SW 1271 (cell line): ENCODE data around the gene ZNF586.
A peak's percentile ranks its signal among the peaks of the same experiment; 100 is the strongest.
"Not testable (repeated sequence)": the region's sequence is repeated elsewhere in the genome, so short reads cannot be mapped to it uniquely, and the experiment has no call there.

Experiments used
- DNase-seq, 2 experiments: peaks; one replicate each; lab custom pipeline; 2025; lab: John Stamatoyannopoulos, UW

ZNF586 gene

GRCh38 chr19:57769345-57770131 lies at the start of gene ZNF586:
TSS of gene ZNF586 (plus strand) at chr19:57769676. CDS start at chr19:57769843, 167 bp downstream.
- DNase-seq = peak; percentile 62 to 81

DNA sequence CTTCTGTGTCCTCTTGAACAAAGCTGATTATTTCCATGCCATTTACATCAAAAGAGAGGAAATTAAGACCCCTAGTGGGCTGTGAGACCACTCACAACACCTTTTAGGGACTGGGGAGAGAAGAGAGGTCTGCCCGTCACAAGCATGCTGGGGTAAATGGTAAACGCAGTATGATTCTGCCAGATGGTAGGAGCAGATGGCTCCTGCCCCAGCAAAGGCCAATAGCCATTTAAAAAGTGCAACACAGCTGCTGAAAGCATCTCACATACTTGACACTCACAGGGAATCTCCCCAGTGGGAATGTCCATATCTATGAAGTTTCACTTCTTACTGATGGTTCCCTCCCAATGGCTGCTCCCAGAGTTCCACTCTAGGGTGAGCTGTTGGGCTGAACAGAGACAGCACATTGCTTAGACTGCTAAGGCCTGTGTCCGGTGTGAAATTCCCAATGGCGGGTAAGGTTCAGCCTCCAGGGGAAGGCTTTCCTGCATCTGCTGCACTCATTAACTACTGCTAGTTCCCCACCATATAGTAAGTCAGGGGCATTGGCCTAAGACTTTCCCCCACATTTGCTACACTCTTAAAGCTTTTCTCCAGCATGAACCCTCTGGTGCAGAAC lies 49.5 kb upstream of the ZNF586 start:
- no peak for DNase-seq

- DNase-seq = no peak
Measured at GRCh38 chr19:57720878-57721277, 48.6 kb upstream of the ZNF586 start.

DNA sequence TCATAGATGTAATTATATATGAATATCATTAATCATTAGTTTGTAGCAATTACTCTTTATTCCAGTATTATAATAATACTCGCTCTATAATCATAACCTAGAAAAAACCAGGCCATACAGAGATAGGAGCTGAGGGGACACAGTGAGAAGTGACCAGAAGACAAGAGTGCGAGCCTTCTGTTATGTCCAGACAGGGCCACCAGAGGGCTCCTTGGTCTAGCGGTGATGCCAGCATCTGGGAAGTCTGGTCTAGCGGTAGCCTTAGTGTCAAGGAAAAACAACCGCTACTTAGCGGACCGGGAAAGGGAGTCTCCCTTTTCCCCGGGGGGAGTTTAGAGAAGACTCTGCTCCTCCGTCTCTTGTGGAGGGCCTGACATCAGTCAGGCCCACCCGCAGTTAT lies 31.2 kb upstream of the ZNF586 start:
- not testable (repeated sequence) for DNase-seq

DNA sequence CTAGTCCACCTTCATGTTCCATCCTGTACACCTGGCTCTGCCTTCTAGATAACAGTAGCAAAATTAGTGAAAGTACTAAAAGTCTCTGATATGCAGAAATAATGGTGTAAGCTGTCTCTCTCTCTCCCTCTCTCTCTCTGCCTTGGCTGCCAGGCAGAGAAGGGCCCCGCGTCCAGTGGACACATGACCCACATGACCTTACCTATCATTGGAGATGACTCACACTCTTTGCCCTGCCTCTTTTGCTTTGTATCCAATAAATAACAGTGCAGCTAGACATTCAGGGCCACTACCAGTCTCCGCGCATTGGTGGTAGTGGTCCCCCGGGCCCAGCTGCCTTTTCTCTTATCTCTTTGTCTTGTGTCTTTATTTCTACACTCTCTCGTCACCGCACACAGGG lies 30.7 kb upstream of the ZNF586 start:
- not testable (repeated sequence) for DNase-seq

- peak; percentile 69 to 89 for DNase-seq
Measured at GRCh38 chr19:57746580-57747471, 22.6 kb upstream of the ZNF586 start, which contains the start of gene ZNF776. TSS of gene ZNF776 (plus strand) at chr19:57746815. CDS start at chr19:57747059, 244 bp downstream.

DNA sequence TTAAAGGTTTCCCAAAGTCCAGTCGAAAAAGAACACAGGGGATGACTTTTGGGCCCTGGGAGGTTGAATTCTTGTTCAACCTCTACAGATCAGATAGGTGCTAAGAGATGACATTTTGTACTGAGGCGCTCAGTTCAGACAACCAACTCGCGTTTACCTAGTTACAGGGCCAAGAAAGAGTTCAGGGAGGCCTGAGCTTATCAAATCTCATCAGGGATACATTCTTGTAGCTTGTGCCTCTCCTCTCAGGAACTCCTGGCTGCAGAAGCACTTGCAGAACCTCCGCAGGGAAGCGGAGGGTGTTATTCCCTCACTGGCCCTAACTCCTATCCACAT lies 22.0 kb upstream of the ZNF586 start:
- DNase-seq = no peak

DNA sequence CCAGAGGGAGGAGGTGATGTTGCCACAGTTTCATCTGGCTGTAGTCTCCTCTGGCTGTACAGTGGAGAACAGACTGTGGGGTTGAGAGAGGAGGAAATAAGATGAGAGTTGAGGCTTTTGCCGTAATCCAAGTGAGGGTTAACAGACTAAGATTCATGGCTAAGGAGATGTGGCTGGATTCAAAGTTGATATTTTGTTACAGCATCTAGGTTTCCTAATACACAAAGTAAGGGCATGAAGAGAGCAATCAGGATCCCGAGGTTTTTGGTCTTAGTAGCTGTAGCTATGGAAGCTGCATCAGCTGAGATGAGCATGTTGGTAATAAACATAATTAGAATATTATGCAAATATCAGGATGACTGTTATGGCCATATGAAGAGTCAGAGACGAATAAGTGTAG lies 21.4 kb upstream of the ZNF586 start:
- DNase-seq = no peak

GRCh38 chr19:57754091-57754673 lies 15.3 kb upstream of the ZNF586 start:
- DNase-seq = no peak

DNA sequence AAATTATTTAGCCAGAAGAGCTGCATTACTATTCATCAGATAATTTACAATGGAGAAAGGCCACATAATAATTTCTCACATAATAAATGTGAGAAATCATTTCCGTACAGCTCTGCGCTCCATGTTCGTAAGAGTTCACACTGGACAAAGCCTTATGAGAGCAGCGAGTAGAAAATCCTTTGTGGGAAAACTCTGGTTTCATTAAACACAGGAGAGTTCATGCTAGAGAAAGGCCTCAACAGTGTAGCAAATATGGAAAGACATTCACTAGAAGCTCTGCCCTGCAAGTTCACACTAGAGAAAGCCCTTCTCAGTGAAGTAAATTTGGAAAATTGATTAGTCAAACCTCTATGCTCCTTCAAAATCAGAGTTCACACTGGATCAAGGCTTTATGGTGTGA lies 14.4 kb upstream of the ZNF586 start:
- DNase-seq = no peak

GRCh38 chr19:57757941-57758340 lies 11.5 kb upstream of the ZNF586 start:
- no peak for DNase-seq

DNA sequence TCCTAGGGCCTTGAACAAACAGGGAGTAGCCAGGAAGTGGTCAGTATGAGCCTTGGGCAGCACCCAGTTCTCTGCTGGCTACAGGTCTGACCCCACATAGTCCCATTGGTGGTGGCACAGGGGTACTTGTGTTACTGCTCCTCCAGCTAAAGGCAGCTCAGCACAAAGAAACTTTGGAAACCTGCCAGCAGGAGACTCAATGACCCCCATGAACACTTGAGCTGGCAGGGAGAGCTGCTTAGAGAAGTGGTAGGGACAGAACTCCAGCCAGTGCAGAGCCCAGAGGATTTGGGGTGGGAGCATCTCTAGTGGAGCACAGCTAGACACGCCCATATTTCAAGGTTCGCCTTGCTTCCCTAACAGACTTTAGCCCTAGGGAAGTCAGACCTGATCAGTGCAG lies 10.4 kb upstream of the ZNF586 start:
- no peak for DNase-seq

DNA sequence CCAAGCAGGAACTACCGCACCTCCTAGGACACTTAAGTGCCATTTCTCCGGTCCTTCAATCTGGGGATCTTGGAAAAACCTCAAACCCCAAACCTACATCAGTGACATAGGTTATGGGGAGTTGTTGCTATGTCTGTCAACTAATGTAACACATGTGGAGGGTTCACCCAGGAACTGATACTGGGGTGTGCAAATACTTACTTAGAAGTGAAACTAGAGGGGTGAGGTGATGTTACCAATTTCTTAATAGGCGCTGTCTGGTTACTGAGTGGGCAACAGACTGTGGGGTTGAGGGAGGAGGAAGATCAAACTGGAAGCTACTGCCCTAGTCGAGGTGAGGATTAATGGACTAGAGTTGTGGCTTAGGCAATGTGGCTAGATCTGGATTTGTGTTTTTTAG lies 1.9 kb downstream of the ZNF586 start:
- DNase-seq = no peak

DNA sequence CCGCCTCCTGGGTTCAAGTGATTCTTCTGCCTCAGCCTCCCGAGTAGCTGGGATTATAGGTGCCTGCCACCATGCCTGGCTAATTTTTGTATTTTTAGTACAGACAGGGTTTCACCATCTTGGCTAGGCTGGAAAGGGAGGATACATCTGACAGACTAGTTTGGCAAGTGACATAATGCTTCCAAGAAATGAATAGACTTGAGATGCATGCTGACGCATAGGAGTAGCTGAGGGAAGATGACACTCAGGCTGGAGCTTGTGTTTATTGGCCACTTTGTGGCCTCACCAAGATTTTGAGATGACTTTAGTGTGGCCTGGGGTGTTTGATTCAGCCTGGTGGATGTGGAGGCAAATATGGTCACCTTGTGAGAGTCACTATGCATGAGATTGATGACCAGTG lies 4.0 kb downstream of the ZNF586 start:
- no peak for DNase-seq

GRCh38 chr19:57776764-57777296 lies 7.4 kb downstream of the ZNF586 start:
- no peak for DNase-seq

DNA sequence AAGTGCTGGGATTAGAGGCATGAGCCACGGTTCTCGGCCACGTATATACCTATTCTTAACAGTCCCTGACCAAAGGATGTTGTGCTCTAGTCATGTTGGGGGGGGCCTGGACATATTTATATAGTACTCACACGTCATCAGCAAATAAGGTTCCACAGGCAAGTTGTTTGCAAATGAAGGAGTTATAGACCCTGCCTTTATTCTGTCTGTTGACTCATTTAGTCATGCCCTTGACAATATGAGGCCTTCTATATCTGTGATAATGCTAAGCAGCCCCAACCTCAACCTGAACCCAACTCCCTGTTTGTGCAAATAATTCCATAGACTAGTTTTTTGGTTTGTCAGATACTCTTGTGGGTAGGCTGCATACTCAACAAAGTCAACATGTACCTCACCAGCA lies 8.9 kb downstream of the ZNF586 start:
- DNase-seq = no peak

GRCh38 chr19:57779220-57779845 lies 9.9 kb downstream of the ZNF586 start:
- no peak for DNase-seq

DNA sequence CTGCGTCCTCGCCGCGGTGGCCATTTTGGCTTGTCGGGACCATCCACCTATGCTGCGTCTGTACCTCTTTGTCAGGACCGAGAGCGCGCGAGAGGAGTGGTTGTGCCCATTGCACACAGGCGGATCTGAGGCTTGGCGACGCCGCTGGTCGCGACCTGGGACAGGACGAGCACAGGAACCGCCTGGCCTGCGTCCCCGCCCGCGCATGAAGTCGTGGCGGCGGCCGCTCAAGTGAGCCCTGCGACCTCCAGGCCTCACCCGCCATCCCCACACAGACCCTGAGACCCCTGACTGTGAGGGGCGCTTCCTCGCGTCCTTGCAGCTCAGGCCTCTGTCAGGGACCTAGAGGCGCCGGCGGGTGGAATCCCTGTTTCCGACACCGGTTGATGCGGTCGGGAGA lies 16.8 kb downstream of the ZNF586 start:
- DNase-seq = no peak

DNA sequence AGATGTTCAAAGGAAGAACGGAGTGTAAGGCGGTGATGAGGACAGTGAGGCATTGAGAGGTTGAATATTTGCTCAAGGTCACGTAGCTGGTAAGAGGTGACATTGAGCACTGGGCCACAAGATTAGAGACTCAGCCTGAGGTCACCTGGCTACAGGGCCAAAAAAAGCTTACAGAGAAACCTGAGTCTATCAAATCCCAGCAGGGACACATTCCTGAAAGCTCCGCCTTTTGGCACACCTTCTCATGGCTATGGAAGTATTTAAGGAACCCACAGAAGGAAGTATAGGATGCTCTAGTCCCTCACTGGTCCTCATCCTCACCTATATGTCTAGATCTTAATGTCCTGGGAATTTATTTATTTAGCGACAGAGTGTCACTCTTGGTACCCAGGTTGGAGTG lies 17.4 kb downstream of the ZNF586 start:
- DNase-seq = no peak

GRCh38 chr19:57788114-57788692 lies 18.7 kb downstream of the ZNF586 start:
- DNase-seq = no peak

- no peak for DNase-seq
Measured at GRCh38 chr19:57789288-57789687, 19.8 kb downstream of the ZNF586 start.
